H1 (cell line): ENCODE data around the gene DNAAF8. TPM values are rescaled to one million over a fixed set of nuclear protein-coding genes. Genes with fewer than 3 reads are reported as not detected.

Experiments
- BACH1 ChIP-seq: IDR thresholded peaks from 2 replicates; pipeline ENCODE4 v1.6.1; 2012; ENCODE audit warnings: low read length, improper control_type of control experiment
- CHD2 ChIP-seq: IDR thresholded peaks from 2 replicates; pipeline ENCODE4 v1.6.1; 2012; ENCODE audit warnings: low read length, improper control_type of control experiment
- CHD7 ChIP-seq: fragments of 300-600 bp; sonication (generic); IDR thresholded peaks from 2 replicates; pipeline ENCODE4 v1.7.1; 2012; ENCODE audit warnings: low read length, moderate library complexity, mild to moderate bottlenecking, inconsistent platforms; ENCODE audit not compliant: insufficient replicate concordance
- E2F6 ChIP-seq: IDR thresholded peaks from 2 replicates; pipeline ENCODE4 v1.6.1; 2012; ENCODE audit warnings: inconsistent platforms
- EP300 ChIP-seq, 2 experiments: IDR thresholded peaks; 1 replicate in 1 of 2; 2 replicates in 1 of 2; pipeline ENCODE4 v1.6.1; 2011 to 2012; ENCODE audit warnings: low read depth in 2 of 2, low read length in 2 of 2, mild to moderate bottlenecking in 2 of 2, borderline replicate concordance in 1 of 2, inconsistent platforms in 1 of 2, moderate library complexity in 1 of 2
- JUND ChIP-seq: IDR thresholded peaks from 2 replicates; pipeline ENCODE4 v1.6.1; 2011; ENCODE audit warnings: mild to moderate bottlenecking, improper control_type of control experiment, low read length
- MAFK ChIP-seq: IDR thresholded peaks from 2 replicates; pipeline ENCODE4 v1.6.1; 2012; ENCODE audit warnings: low read depth, mild to moderate bottlenecking, improper control_type of control experiment, low read length
- RFX5 ChIP-seq: IDR thresholded peaks from 2 replicates; pipeline ENCODE4 v1.6.1; 2011; ENCODE audit warnings: low read depth, low read length, improper control_type of control experiment, borderline replicate concordance
- RNF2 ChIP-seq: fragments of 200-900, 300-1000 bp; sonication (generic); IDR thresholded peaks from 2 replicates; pipeline ENCODE4 v1.7.1; 2016; ENCODE audit warnings: borderline replicate concordance, low read depth, mild to moderate bottlenecking, antibody characterized with exemption, low read length; ENCODE audit not compliant: poor library complexity, severe bottlenecking; ENCODE audit errors: missing control alignments
- SIRT6 ChIP-seq: IDR thresholded peaks from one replicate; pipeline ENCODE4 v1.7.1; 2012; ENCODE audit warnings: low read length, inconsistent platforms
- YY1 ChIP-seq: IDR thresholded peaks from 2 replicates; pipeline ENCODE4 v1.6.1; 2011; ENCODE audit warnings: low read depth, mild to moderate bottlenecking, low read length
- polyA plus RNA-seq, 7 experiments: library from polyadenylated mRNA; depleted of rRNA in 3 of 7; stranded (reverse) in 5 of 7; unstranded in 2 of 7; fragments of >200 nt in 5 of 7; fragments of 200-250 nt in 2 of 7; gene quantifications; 1 replicate in 5 of 7; 2 replicates in 1 of 7; 4 replicates in 1 of 7; pipeline versions ENCODE4 v1.2.1 to v1.2.3, GENCODE V29; 2011 to 2013; ENCODE audit warnings: missing spikeins in 2 of 7, mixed read lengths in 2 of 7
- total RNA-seq: library from RNA; stranded (reverse); fragmentation: NEBNext Ultra II Directional; extraction: Animal tissue kit (Norgen Biotek cat#: 25700); gene quantifications from 2 replicates; pipeline ENCODE4 v1.2.1, GENCODE V29; 2021

Gene DNAAF8
- total and polyA plus RNA-seq, 2 of the 8 experiments (the other 6 are each of a cell fraction or from before 2014, with no cell fraction given) = 0.39 TPM; not detected in 1

GRCh38 chr16:4790871-4791270 lies 56.5 kb downstream of the DNAAF8 start (continued):
- TF ChIP-seq CHD7 (no peak), SIRT6 (no peak), RFX5 (no peak), EP300 (IDR thresholded peaks at IDR 0.05; ENCODE audit: borderline replicate concordance in 1 of 2, low read depth in 2 of 2, low read length in 2 of 2) (no peak), RNF2 (no peak), E2F6 (no peak), YY1 (no peak), CHD2 (no peak), JUND (no peak), BACH1 (no peak), MAFK (no peak)
